ENCODE results near the gene THSD4. TPM values are rescaled to one million over a fixed set of nuclear protein-coding genes. Genes with fewer than 3 reads are reported as not detected.

Gene THSD4
- total and polyA plus RNA-seq, 2 of the 8 experiments (the other 6 are each of a cell fraction or from before 2014, with no cell fraction given) = 2.5 to 6.2 TPM

DNA sequence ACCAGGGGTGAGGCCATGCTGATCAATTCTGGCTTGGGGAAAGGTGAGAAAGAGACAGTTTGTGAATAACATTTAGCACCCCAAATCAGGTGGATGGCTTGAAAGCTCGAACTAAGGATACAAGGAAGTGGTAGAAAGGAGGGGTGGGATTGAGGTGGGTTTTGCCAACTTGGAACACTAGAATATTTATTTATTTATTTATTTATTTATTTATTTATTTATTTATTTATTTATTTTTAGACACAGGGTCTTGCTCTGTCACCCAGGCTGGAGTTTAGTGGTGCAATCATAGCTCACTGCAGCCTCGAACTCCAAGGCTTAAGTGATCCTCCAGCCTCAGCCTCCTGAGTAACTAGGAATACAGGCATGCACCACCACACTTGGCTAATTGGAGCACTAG is 31.0 kb upstream of the THSD4 start:
- H2AFZ ChIP-seq (ENCODE audit: low read length) = no peak overlapping the region
- H3K4me2 ChIP-seq (ENCODE audit: insufficient read depth in 1 of 2, low read depth in 2 of 2, low read length in 2 of 2) = no peak overlapping the region
- POLR2A ChIA-PET (ENCODE audit: partially characterized antibody) = no interaction called here
- no peak overlapping the region for H3K18ac ChIP-seq (ENCODE audit: extremely low read depth, low read length)
- FAIRE-seq = no peak
- H3K27ac ChIP-seq (ENCODE audit: low read depth, low read length) = no peak overlapping the region
- no peaks in the 10 kb centered on the region for H3K79me2 ChIP-seq (ENCODE audit: control insufficient read depth in 1 of 2, insufficient read depth in 2 of 2, low read length in 2 of 2)
- no peak overlapping the region for H4K91ac ChIP-seq (replicated peaks; ENCODE audit: insufficient read length, low read length)
- H3K14ac ChIP-seq (ENCODE audit: insufficient read length) = no peak overlapping the region
- DNase-seq (ENCODE audit: low read depth in 1 of 2, low spot score in 2 of 2) = no peak
- H4K20me1 ChIP-seq (replicated peaks in 1 of 2; ENCODE audit: control insufficient read depth in 1 of 2, insufficient read depth in 2 of 2, low read length in 2 of 2) = peaks cover 0 to 2% of the 10 kb centered on the region in 2 experiments
- no peak overlapping the region for H3K4me3 ChIP-seq (ENCODE audit: extremely low read depth in 1 of 4, insufficient read depth in 2 of 4, low read depth in 3 of 4, low read length in 4 of 4)
- no peak overlapping the region for H4K8ac ChIP-seq (ENCODE audit: extremely low read depth, insufficient read depth, low read length)
- 94% methylated on average over 2 of the region's 2 CpGs; no CpG with 5 or more reads in 1 of the 2 experiments for WGBS, 2 experiments (ENCODE audit: extremely low coverage in 1 of 2, insufficient coverage in 1 of 2, insufficient read length in 1 of 2, insufficient replicate concordance in 2 of 2, low coverage in 1 of 2, low lambda C conversion rate in 2 of 2, missing lambda C conversion rate in 1 of 2)
- H3K79me1 ChIP-seq (ENCODE audit: low read depth, low read length) = no peaks in the 10 kb centered on the region; the same call in 1 of the 2 replicates
- no peak overlapping the region for H2AK5ac ChIP-seq (ENCODE audit: low read depth, low read length)
- H2BK20ac ChIP-seq (ENCODE audit: low read length) = no peak overlapping the region
- H3K56ac ChIP-seq (replicated peaks; ENCODE audit: insufficient read length, low read depth, low read length) = no peak overlapping the region
- no peak overlapping the region for H3K4ac ChIP-seq (replicated peaks; ENCODE audit: insufficient read length, low read depth, low read length)
- no peaks in the 10 kb centered on the region for H3K9me3 ChIP-seq (ENCODE audit: insufficient read depth in 2 of 2, low read depth in 1 of 2, low read length in 1 of 2)
- H2BK15ac ChIP-seq (ENCODE audit: low read length) = no peak overlapping the region
- H4K5ac ChIP-seq (ENCODE audit: insufficient read length, low read depth, low read length) = no peak overlapping the region
- H3K4me1 ChIP-seq (replicated peaks in 1 of 4; ENCODE audit: control insufficient read depth in 3 of 4, insufficient read depth in 4 of 4, low read length in 3 of 4) = peaks cover 5 to 15% (median 7%) of the 10 kb centered on the region in 4 experiments; a peak in 4 of 7 replicates
- no peaks in the 10 kb centered on the region for H3K36me3 ChIP-seq (ENCODE audit: control insufficient read depth in 2 of 4, insufficient read depth in 4 of 4, low read length in 3 of 4)
- H3K9ac ChIP-seq (replicated peaks in 1 of 4; ENCODE audit: extremely low read depth in 1 of 4, low read depth in 3 of 4, low read length in 3 of 4) = no peak overlapping the region
- TF ChIP-seq CBX5 (IDR thresholded peaks at IDR 0.05; ENCODE audit: low read depth, low read length) (no peak), ATF3 (IDR thresholded peaks at IDR 0.05; ENCODE audit: insufficient read depth, low read depth, low read length) (no peak), BCL11A (IDR thresholded peaks at IDR 0.05; ENCODE audit: low read depth in 2 of 2, low read length in 2 of 2) (no peak), RAD21 (IDR thresholded peaks at IDR 0.05 in 1 of 2, conservative IDR thresholded peaks at IDR 0.05 in 1 of 2; ENCODE audit: low read depth in 2 of 2, low read length in 2 of 2) (no peak), CHD2 (IDR thresholded peaks at IDR 0.05; ENCODE audit: low read length) (no peak)
- H3K27me3 ChIP-seq (replicated peaks in 1 of 4; ENCODE audit: control insufficient read depth in 3 of 4, extremely low read depth in 1 of 4, insufficient read depth in 3 of 4, low read length in 3 of 4) = peaks cover 0 to 41% (median 26%) of the 10 kb centered on the region in 4 experiments; a peak in 6 of 7 replicates
- H2BK120ac ChIP-seq (replicated peaks; ENCODE audit: low read depth, low read length) = no peak overlapping the region
- CTCF ChIA-PET (ENCODE audit: partially characterized antibody) = interaction anchor here (0.8 to 1.4 kb wide), 4 partner anchors 29 to 74 kb away, joined by 3 to 5 read pairs (median 3); no protein-coding TSS in a partner anchor
- no peak overlapping the region for H2BK12ac ChIP-seq (ENCODE audit: low read depth, low read length)
- no peak overlapping the region for H2BK5ac ChIP-seq (ENCODE audit: low read depth, low read length)
- no peaks in the 10 kb centered on the region for H3K23me2 ChIP-seq (ENCODE audit: low read depth, low read length)
- H3K23ac ChIP-seq (ENCODE audit: insufficient read length) = no peak overlapping the region

Data from H1 (cell line).